Lower leg skin (tissue), 3 donors: ENCODE measurements around the gene OR4Q2.

Experiments used
- POLR2A ChIP-seq, 2 donors: fragments of 450-650 bp; IDR thresholded peaks; one replicate each; pipeline ENCODE4 v1.6.1; 2016 to 2017; ENCODE audit warnings: antibody characterized with exemption in 2 of 2, mild to moderate bottlenecking in 1 of 2, moderate library complexity in 1 of 2
- TF ChIP-seq, protein P1 (sequence below), 3 donors: fragments of 450-650 bp; IDR thresholded peaks; one replicate each; pipeline ENCODE4 v1.5.1; 2016; ENCODE audit warnings: antibody characterized with exemption in 3 of 3, mild to moderate bottlenecking in 3 of 3, moderate library complexity in 2 of 3

DNA sequence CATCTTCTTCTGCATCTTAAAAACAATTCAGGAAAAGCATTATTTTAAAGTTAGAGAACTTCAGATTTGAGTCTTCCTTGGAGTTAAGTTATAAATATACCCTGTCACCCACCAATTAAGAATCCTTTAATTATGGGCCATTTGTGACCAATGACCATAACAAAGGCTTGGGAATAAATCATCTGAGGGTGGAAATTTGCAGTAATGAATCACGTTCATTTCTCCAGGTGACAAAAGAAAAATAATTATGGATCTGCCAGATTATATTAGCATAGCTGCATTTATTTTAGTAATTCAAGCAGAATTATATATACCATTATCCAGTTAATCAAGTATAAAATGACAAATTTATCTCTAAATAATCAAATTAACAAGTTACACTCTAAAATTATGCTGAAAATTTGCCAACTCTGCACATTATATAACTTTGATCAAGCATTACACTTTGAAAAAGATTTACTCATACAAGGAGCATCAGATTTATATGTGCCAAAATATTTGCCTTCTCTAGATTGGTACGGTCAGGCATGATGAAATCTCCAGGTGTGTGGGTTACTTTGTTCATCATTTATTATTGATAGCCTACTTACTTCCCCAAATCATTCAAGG, 17.4 kb downstream of the OR4Q2 start, which contains the start of gene OR4K14:
- TF ChIP-seq, protein P1, sequence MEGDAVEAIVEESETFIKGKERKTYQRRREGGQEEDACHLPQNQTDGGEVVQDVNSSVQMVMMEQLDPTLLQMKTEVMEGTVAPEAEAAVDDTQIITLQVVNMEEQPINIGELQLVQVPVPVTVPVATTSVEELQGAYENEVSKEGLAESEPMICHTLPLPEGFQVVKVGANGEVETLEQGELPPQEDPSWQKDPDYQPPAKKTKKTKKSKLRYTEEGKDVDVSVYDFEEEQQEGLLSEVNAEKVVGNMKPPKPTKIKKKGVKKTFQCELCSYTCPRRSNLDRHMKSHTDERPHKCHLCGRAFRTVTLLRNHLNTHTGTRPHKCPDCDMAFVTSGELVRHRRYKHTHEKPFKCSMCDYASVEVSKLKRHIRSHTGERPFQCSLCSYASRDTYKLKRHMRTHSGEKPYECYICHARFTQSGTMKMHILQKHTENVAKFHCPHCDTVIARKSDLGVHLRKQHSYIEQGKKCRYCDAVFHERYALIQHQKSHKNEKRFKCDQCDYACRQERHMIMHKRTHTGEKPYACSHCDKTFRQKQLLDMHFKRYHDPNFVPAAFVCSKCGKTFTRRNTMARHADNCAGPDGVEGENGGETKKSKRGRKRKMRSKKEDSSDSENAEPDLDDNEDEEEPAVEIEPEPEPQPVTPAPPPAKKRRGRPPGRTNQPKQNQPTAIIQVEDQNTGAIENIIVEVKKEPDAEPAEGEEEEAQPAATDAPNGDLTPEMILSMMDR (IDR thresholded peaks at IDR 0.05), result no peak
- TF ChIP-seq POLR2A (IDR thresholded peaks at IDR 0.05), result no peak
